ENCODE results near the gene CALN1. TPM values are rescaled to one million over a fixed set of nuclear protein-coding genes. Genes with fewer than 3 reads are reported as not detected.

The CALN1 gene
- total RNA-seq, 1 experiment from 2014 or later = not detected

GRCh38 chr7:71753236-71753635 is 658.9 kb downstream of the CALN1 start:
- H3K27me3 ChIP-seq (replicated peaks; ENCODE audit: control insufficient read depth, insufficient read depth, low read length) = no peaks in the 10 kb centered on the region
- ChIA-PET POLR2A (no interaction called here), CTCF (no interaction called here)
- TF ChIP-seq, protein P1, sequence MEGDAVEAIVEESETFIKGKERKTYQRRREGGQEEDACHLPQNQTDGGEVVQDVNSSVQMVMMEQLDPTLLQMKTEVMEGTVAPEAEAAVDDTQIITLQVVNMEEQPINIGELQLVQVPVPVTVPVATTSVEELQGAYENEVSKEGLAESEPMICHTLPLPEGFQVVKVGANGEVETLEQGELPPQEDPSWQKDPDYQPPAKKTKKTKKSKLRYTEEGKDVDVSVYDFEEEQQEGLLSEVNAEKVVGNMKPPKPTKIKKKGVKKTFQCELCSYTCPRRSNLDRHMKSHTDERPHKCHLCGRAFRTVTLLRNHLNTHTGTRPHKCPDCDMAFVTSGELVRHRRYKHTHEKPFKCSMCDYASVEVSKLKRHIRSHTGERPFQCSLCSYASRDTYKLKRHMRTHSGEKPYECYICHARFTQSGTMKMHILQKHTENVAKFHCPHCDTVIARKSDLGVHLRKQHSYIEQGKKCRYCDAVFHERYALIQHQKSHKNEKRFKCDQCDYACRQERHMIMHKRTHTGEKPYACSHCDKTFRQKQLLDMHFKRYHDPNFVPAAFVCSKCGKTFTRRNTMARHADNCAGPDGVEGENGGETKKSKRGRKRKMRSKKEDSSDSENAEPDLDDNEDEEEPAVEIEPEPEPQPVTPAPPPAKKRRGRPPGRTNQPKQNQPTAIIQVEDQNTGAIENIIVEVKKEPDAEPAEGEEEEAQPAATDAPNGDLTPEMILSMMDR (IDR thresholded peaks at IDR 0.05; ENCODE audit: insufficient read depth in 1 of 2, low read depth in 1 of 2, low read length in 1 of 2, severe bottlenecking in 1 of 2, unreplicated experiment in 1 of 2) = no peak
- intact Hi-C loops (cut with micrococcal nuclease; ENCODE audit: unreplicated experiment) = no loop called here
- no peaks in the 10 kb centered on the region for H3K4me1 Mint-ChIP-seq (ENCODE audit: low read depth, unreplicated experiment)
- no peak overlapping the region for H3K27ac Mint-ChIP-seq (ENCODE audit: unreplicated experiment)
- no peaks in the 10 kb centered on the region for H3K4me1 ChIP-seq
- H3K9me3 ChIP-seq = 0 out of 2 replicates have a peak, but pooled peaks cover 8% of the 10 kb centered on the region
- no TSS peak for BruUV-seq (replicated peaks)
- no peak for DNase-seq
- H3K36me3 Mint-ChIP-seq (ENCODE audit: insufficient read depth, unreplicated experiment) = no peaks in the 10 kb centered on the region
- peaks cover 4% of the 10 kb centered on the region for H3K27me3 Mint-ChIP-seq (ENCODE audit: insufficient read depth, unreplicated experiment)
- no peaks in the 10 kb centered on the region for H3K36me3 ChIP-seq (ENCODE audit: control insufficient read depth, insufficient read depth, low read length)
- no peak overlapping the region for H3K4me3 ChIP-seq (ENCODE audit: low read depth, low read length)
- peaks cover 38% of the 10 kb centered on the region for H3K9me3 Mint-ChIP-seq (ENCODE audit: unreplicated experiment)
- no peak overlapping the region for H3K4me3 Mint-ChIP-seq (ENCODE audit: unreplicated experiment)

- Mint-ChIP-seq H3K9me3 (ENCODE audit: unreplicated experiment) (peaks cover 38% of the 10 kb centered on the region), H3K4me3 (ENCODE audit: unreplicated experiment) (no peak overlapping the region), H3K27ac (ENCODE audit: unreplicated experiment) (no peak overlapping the region), H3K4me1 (ENCODE audit: low read depth, unreplicated experiment) (no peaks in the 10 kb centered on the region), H3K27me3 (ENCODE audit: insufficient read depth, unreplicated experiment) (peaks cover 4% of the 10 kb centered on the region), H3K36me3 (ENCODE audit: insufficient read depth, unreplicated experiment) (no peaks in the 10 kb centered on the region)
- H3K4me3 ChIP-seq (ENCODE audit: low read depth, low read length) = no peak overlapping the region
- ChIA-PET CTCF (no interaction called here), POLR2A (no interaction called here)
- TF ChIP-seq, protein P1 (IDR thresholded peaks at IDR 0.05; ENCODE audit: insufficient read depth in 1 of 2, low read depth in 1 of 2, low read length in 1 of 2, severe bottlenecking in 1 of 2, unreplicated experiment in 1 of 2) = peak in 1 of 2 experiments; percentile 4
- peak in 1 of 2 experiments; percentile 34 for DNase-seq
- intact Hi-C loops (cut with micrococcal nuclease; ENCODE audit: unreplicated experiment) = no loop called here
- 0 out of 2 replicates have a peak, but pooled peaks cover 8% of the 10 kb centered on the region for H3K9me3 ChIP-seq
- H3K27me3 ChIP-seq (replicated peaks; ENCODE audit: control insufficient read depth, insufficient read depth, low read length) = no peaks in the 10 kb centered on the region
- H3K36me3 ChIP-seq (ENCODE audit: control insufficient read depth, insufficient read depth, low read length) = no peaks in the 10 kb centered on the region
- no peaks in the 10 kb centered on the region for H3K4me1 ChIP-seq
- BruUV-seq (replicated peaks) = no TSS peak
These were observed 659.8 kb downstream of the CALN1 start for GRCh38 chr7:71752171-71752935.

GRCh38 chr7:71750290-71750689 is 661.8 kb downstream of the CALN1 start:
- intact Hi-C loops (cut with micrococcal nuclease; ENCODE audit: unreplicated experiment) = no loop called here
- BruUV-seq (replicated peaks) = no TSS peak
- H3K27me3 Mint-ChIP-seq (ENCODE audit: insufficient read depth, unreplicated experiment) = peaks cover 4% of the 10 kb centered on the region

More at GRCh38 chr7:71750290-71750689, 661.8 kb downstream of the CALN1 start:
- Mint-ChIP-seq H3K4me3 (ENCODE audit: unreplicated experiment) (no peak overlapping the region), H3K9me3 (ENCODE audit: unreplicated experiment) (peaks cover 36% of the 10 kb centered on the region), H3K27ac (ENCODE audit: unreplicated experiment) (no peak overlapping the region), H3K4me1 (ENCODE audit: low read depth, unreplicated experiment) (no peaks in the 10 kb centered on the region), H3K36me3 (ENCODE audit: insufficient read depth, unreplicated experiment) (no peaks in the 10 kb centered on the region)
- Histone ChIP-seq H3K27me3 (replicated peaks; ENCODE audit: control insufficient read depth, insufficient read depth, low read length) (no peaks in the 10 kb centered on the region), H3K36me3 (ENCODE audit: control insufficient read depth, insufficient read depth, low read length) (no peaks in the 10 kb centered on the region), H3K9me3 (0 out of 2 replicates have a peak, but pooled peaks cover 4% of the 10 kb centered on the region), H3K4me1 (no peaks in the 10 kb centered on the region), H3K4me3 (ENCODE audit: low read depth, low read length) (no peak overlapping the region)
- ChIA-PET CTCF (no interaction called here), POLR2A (no interaction called here)
- DNase-seq = no peak
- TF ChIP-seq, protein P1 (IDR thresholded peaks at IDR 0.05; ENCODE audit: insufficient read depth in 1 of 2, low read depth in 1 of 2, low read length in 1 of 2, severe bottlenecking in 1 of 2, unreplicated experiment in 1 of 2) = no peak

All from Caco-2 (cell line).